IMR-90 (cell line): Measurements from ENCODE around the gene IL34. TPM values are rescaled to one million over a fixed set of nuclear protein-coding genes. Genes with fewer than 3 reads are reported as not detected.
A peak's percentile ranks its signal among the peaks of the same experiment; 100 is the strongest.

Source experiments
- ATAC-seq: fragments of 200-7000 bp; cut with Tn5 transposase; 2 replicates; pipeline ENCODE4 v1.9.1; 2020; ENCODE audit warnings: low read depth, mild to moderate bottlenecking, moderate library complexity
- BruUV-seq: library from RNA; stranded (reverse); fragments of 400-500 nt; replicated peaks from 2 replicates; lab custom pipeline; 2021; lab: Mats Ljungman, UMichigan
- CTCF ChIA-PET: fragments of 300-600 bp; formaldehyde crosslinking; extraction: SDS; loops from one replicate; lab custom pipeline; 2021; ENCODE audit warnings: antibody characterized with exemption; lab: Yijun Ruan, JAX
- POLR2A ChIA-PET: fragments of 300-600 bp; sonication (Branson Sonifier 250); formaldehyde crosslinking; loops from one replicate; lab custom pipeline; 2022; ENCODE audit warnings: antibody characterized with exemption; ENCODE audit not compliant: unreplicated experiment; lab: Charles Lee
- DNase-seq: peaks from one replicate; pipeline ENCODE4 v3.0.0; 2013
- H2AFZ ChIP-seq: replicated peaks from 2 replicates; pipeline ENCODE3; 2013; ENCODE audit warnings: low read length, mild to moderate bottlenecking; ENCODE audit not compliant: poor library complexity
- H2AK5ac ChIP-seq: 2 replicates; pipeline ENCODE4 v1.6.1; 2013; ENCODE audit warnings: low read depth, low read length, inconsistent platforms
- H2AK9ac ChIP-seq: replicated peaks from 2 replicates; pipeline ENCODE3; 2013; ENCODE audit warnings: mild to moderate bottlenecking, low read depth, low read length, moderate library complexity; ENCODE audit not compliant: poor library complexity
- H2BK120ac ChIP-seq: 2 replicates; pipeline ENCODE4 v1.6.1; 2013; ENCODE audit warnings: low read depth, low read length, inconsistent platforms
- H2BK15ac ChIP-seq: 3 replicates; pipeline ENCODE4 v1.6.1; 2013; ENCODE audit warnings: low read depth, low read length, inconsistent platforms
- H2BK20ac ChIP-seq: 2 replicates; pipeline ENCODE4 v1.6.1; 2013; ENCODE audit warnings: low read depth, mild to moderate bottlenecking, inconsistent platforms, low read length, moderate library complexity
- H2BK5ac ChIP-seq: 2 replicates; pipeline ENCODE4 v1.6.1; 2013; ENCODE audit warnings: mild to moderate bottlenecking, low read depth, low read length, inconsistent platforms; ENCODE audit not compliant: poor library complexity, severe bottlenecking
- H3K14ac ChIP-seq: replicated peaks from 2 replicates; pipeline ENCODE4 v1.6.1; 2013; ENCODE audit warnings: low read depth, low read length, inconsistent platforms
- H3K18ac ChIP-seq: 2 replicates; pipeline ENCODE4 v1.6.1; 2013; ENCODE audit warnings: low read depth, low read length, control low read depth
- H3K23ac ChIP-seq: 2 replicates; pipeline ENCODE4 v1.6.1; 2013; ENCODE audit warnings: low read depth, low read length, inconsistent platforms
- H3K27ac ChIP-seq: 2 replicates; pipeline ENCODE4 v1.5.1; 2013; ENCODE audit warnings: mild to moderate bottlenecking, control low read depth, low read length; ENCODE audit not compliant: insufficient read depth
- H3K27me3 ChIP-seq: 2 replicates; pipeline ENCODE4 v1.6.1; 2013; ENCODE audit warnings: low read length; ENCODE audit not compliant: control insufficient read depth, insufficient read depth
- H3K36me3 ChIP-seq: 2 replicates; pipeline ENCODE4 v1.6.1; 2013; ENCODE audit warnings: low read length, mixed read lengths; ENCODE audit not compliant: control insufficient read depth, insufficient read depth
- H3K4ac ChIP-seq: 2 replicates; pipeline ENCODE4 v1.6.1; 2013; ENCODE audit warnings: low read depth, low read length, inconsistent platforms
- H3K4me1 ChIP-seq: 2 replicates; pipeline ENCODE4 v1.6.1; 2013; ENCODE audit warnings: low read length, mixed read lengths; ENCODE audit not compliant: control insufficient read depth, insufficient read depth
- H3K4me2 ChIP-seq: 2 replicates; pipeline ENCODE4 v1.6.1; 2013; ENCODE audit warnings: low read depth, mild to moderate bottlenecking, control low read depth, low read length, moderate library complexity
- H3K4me3 ChIP-seq: 2 replicates; pipeline ENCODE4 v1.5.1; 2013; ENCODE audit warnings: low read depth, mild to moderate bottlenecking, control low read depth, low read length, moderate library complexity; ENCODE audit not compliant: insufficient read depth
- H3K56ac ChIP-seq: 2 replicates; pipeline ENCODE4 v1.6.1; 2013; ENCODE audit warnings: low read length, inconsistent platforms; ENCODE audit not compliant: insufficient read depth; ENCODE audit errors: extremely low read depth
- H3K79me1 ChIP-seq, 2 experiments: 2 replicates each; pipeline ENCODE4 v1.6.1; 2013; ENCODE audit warnings: low read length in 2 of 2, inconsistent platforms in 1 of 2, low read depth in 1 of 2
- H3K9ac ChIP-seq: 2 replicates; pipeline ENCODE4 v1.6.1; 2013; ENCODE audit warnings: low read depth, low read length, control low read depth
- H3K9me1 ChIP-seq: 2 replicates; pipeline ENCODE4 v1.6.1; 2013; ENCODE audit warnings: low read length, inconsistent platforms; ENCODE audit not compliant: insufficient read depth
- H3K9me3 ChIP-seq: 2 replicates; pipeline ENCODE4 v1.6.1; 2013; ENCODE audit warnings: low read length; ENCODE audit not compliant: control insufficient read depth, insufficient read depth
- H4K20me1 ChIP-seq: 2 replicates; pipeline ENCODE4 v1.6.1; 2013; ENCODE audit warnings: low read length, inconsistent platforms; ENCODE audit not compliant: insufficient read depth
- H4K5ac ChIP-seq: 2 replicates; pipeline ENCODE4 v1.6.1; 2013; ENCODE audit warnings: mild to moderate bottlenecking, low read depth, low read length, control low read depth
- H4K8ac ChIP-seq, 2 experiments: 2 replicates each; pipeline ENCODE4 v1.6.1; 2013; ENCODE audit warnings: low read depth in 2 of 2, low read length in 2 of 2, control low read depth in 1 of 2, inconsistent platforms in 1 of 2
- H4K91ac ChIP-seq: 2 replicates; pipeline ENCODE4 v1.6.1; 2013; ENCODE audit warnings: low read depth, low read length, inconsistent platforms; ENCODE audit not compliant: insufficient read depth
- CEBPB ChIP-seq: IDR thresholded peaks from 2 replicates; pipeline ENCODE4 v1.6.1; 2012; ENCODE audit warnings: low read depth, low read length, improper control_type of control experiment
- ELK1 ChIP-seq: fragments of 150-350 bp; IDR thresholded peaks from 2 replicates; pipeline ENCODE4 v1.6.1; 2016; ENCODE audit warnings: low read depth, mild to moderate bottlenecking, low read length, moderate library complexity, borderline replicate concordance
- MAFK ChIP-seq: IDR thresholded peaks from 2 replicates; pipeline ENCODE4 v1.6.1; 2012; ENCODE audit warnings: low read depth, low read length, improper control_type of control experiment
- MAZ ChIP-seq: IDR thresholded peaks from 2 replicates; pipeline ENCODE4 v1.6.1; 2012; ENCODE audit warnings: low read depth, mild to moderate bottlenecking, low read length, improper control_type of control experiment, moderate library complexity, borderline replicate concordance
- MXI1 ChIP-seq: IDR thresholded peaks from 2 replicates; pipeline ENCODE4 v1.6.1; 2012; ENCODE audit warnings: low read depth, mild to moderate bottlenecking, low read length, moderate library complexity, borderline replicate concordance
- RAD21 ChIP-seq: IDR thresholded peaks from 2 replicates; pipeline ENCODE4 v1.6.1; 2012; ENCODE audit warnings: low read length, improper control_type of control experiment
- USF2 ChIP-seq: fragments of 150-350 bp; IDR thresholded peaks from 2 replicates; pipeline ENCODE4 v1.6.1; 2017; ENCODE audit warnings: mild to moderate bottlenecking, antibody characterized with exemption, low read length, low read depth
- WGBS, 2 experiments: methylation state at CpG; one replicate each; pipeline versions ENCODE4 v1.1.5 to v1.1.7; 2013; ENCODE audit warnings: missing lambda C conversion rate in 2 of 2; ENCODE audit not compliant: insufficient read length in 1 of 2; ENCODE audit errors: extremely low coverage in 2 of 2; 5-methylcytosine and 5-hydroxymethylcytosine counted together
- dilution Hi-C: fragments of 300-500 bp; cut with HindIII; formaldehyde crosslinking; loops from one replicate; pipeline ENCODE4 v1.14.3; 2018; ENCODE audit warnings: low sequenced_read_pairs; ENCODE audit not compliant: unreplicated experiment
- in situ Hi-C: fragments of 300-500 bp; cut with MboI; formaldehyde crosslinking; loops from 3 replicates; pipeline ENCODE4 v1.14.3; 2019; ENCODE audit warnings: low sequenced_read_pairs, inconsistent platforms, mixed read lengths
- intact Hi-C: fragments of 100-400 bp; cut with micrococcal nuclease; formaldehyde crosslinking; loops from 2 replicates; pipeline ENCODE4 v1.10.0; 2022
- polyA plus RNA-seq, 3 experiments: library from polyadenylated mRNA; depleted of rRNA; stranded (reverse); fragments of >200 nt; gene quantifications; 2 replicates each; pipeline ENCODE4 v1.2.3, GENCODE V29; 2012; ENCODE audit warnings: low replicate concordance in 1 of 3
- total RNA-seq: library from RNA; depleted of rRNA; stranded (reverse); fragments of >200 nt; gene quantifications from 2 replicates; pipeline ENCODE4 v1.2.3, GENCODE V29; 2012

Gene IL34
- total and polyA plus RNA-seq, 2 of the 4 experiments (the other 2 are of a cell fraction): 1.3 to 2.5 TPM

- TF ChIP-seq USF2: no peak
- TF ChIP-seq CEBPB: no peak
- TF ChIP-seq MAZ: no peak
- no peak for TF ChIP-seq MXI1
- TF ChIP-seq RAD21: no peak
These were observed 54.7 kb downstream of the IL34 start (continued) for GRCh38 chr16:70701036-70701435.

GRCh38 chr16:70701596-70701995, 55.2 kb downstream of the IL34 start:
- Histone ChIP-seq H4K20me1 (no peaks in the 10 kb centered on the region), H2BK15ac (peak overlapping the region; percentile 53; the same call in 2 of the 3 replicates), H2BK20ac (peak overlapping the region; percentile 97), H4K5ac (peak overlapping the region; percentile 73), H2AK5ac (peak overlapping the region; percentile 100), H3K9me1 (peaks cover 51% of the 10 kb centered on the region), H3K9ac (no peak overlapping the region), H2AK9ac (peak overlapping the region; percentile 39), H3K36me3 (no peaks in the 10 kb centered on the region; the same call in 1 of the 2 replicates), H3K14ac (peak overlapping the region; percentile 94), H4K8ac (peak overlapping the region; percentile 4 to 73; a peak in 3 of 4 replicates), H3K27ac (peak overlapping the region; percentile 80), H3K27me3 (no peaks in the 10 kb centered on the region), H2BK120ac (peak overlapping the region; percentile 99), H3K9me3 (no peaks in the 10 kb centered on the region), H3K4me2 (no peak overlapping the region), H3K23ac (peak overlapping the region; percentile 75; the same call in 1 of the 2 replicates), H3K18ac (peak overlapping the region; percentile 71), H3K56ac (peak overlapping the region; percentile 1; the same call in 1 of the 2 replicates), H3K4ac (peak overlapping the region; percentile 97), H2BK5ac (peak overlapping the region; percentile 96), H4K91ac (peak overlapping the region; percentile 99), H3K4me3 (no peak overlapping the region), H3K79me1 (peaks cover 0 to 49% of the 10 kb centered on the region in 2 experiments; a peak in 2 of 4 replicates), H2AFZ (no peak overlapping the region), H3K4me1 (peaks cover 58% of the 10 kb centered on the region)
- ChIA-PET POLR2A (no interaction called here), CTCF (no interaction called here)
- dilution Hi-C loops: no loop called here
- no TSS peak for BruUV-seq
- ATAC-seq (no peak), DNase-seq (no peak)
- intact Hi-C loops: no loop called here
- TF ChIP-seq MAFK: no peak
- no peak for TF ChIP-seq ELK1
- TF ChIP-seq MAZ: no peak
- 89% methylated on average over 7 of the region's 9 CpGs; no CpG with 5 or more reads in 1 of the 2 experiments for WGBS, 2 experiments
- in situ Hi-C loops: no loop called here
